Gastroesophageal sphincter (tissue), 4 donors: ENCODE data around the gene IFIT1B. TPM values are rescaled to one million over a fixed set of nuclear protein-coding genes. Genes with fewer than 3 reads are reported as not detected.
"Not testable (repeated sequence)": the region's sequence is repeated elsewhere in the genome, so short reads cannot be mapped to it uniquely, and the experiment has no call there.

ENCODE experiments used
- ATAC-seq: fragments of 150-250 bp; one replicate; pipeline ENCODE4 v1.9.1; 2016; ENCODE audit warnings: mild to moderate bottlenecking, moderate library complexity
- H3K27ac ChIP-seq, 4 donors: fragments of 200-600 bp; sonication (generic) in 3 of 4; 1 replicate in 3 of 4; 2 replicates in 1 of 4; pipeline ENCODE4 v1.5.1; 2016 to 2019
- H3K27me3 ChIP-seq: fragments of 200-600 bp; sonication (generic); one replicate; pipeline ENCODE4 v1.5.1; 2019
- H3K36me3 ChIP-seq, 2 donors: fragments of 200-600 bp; sonication (generic); one replicate each; pipeline ENCODE4 v1.5.1; 2019; ENCODE audit warnings: control low read depth in 1 of 2
- H3K4me1 ChIP-seq, 3 donors: fragments of 200-600 bp; sonication (generic); 1 replicate in 2 of 3; 2 replicates in 1 of 3; pipeline ENCODE4 v1.5.1; 2016 to 2019; ENCODE audit warnings: control low read depth in 2 of 3
- H3K4me3 ChIP-seq, 2 donors: fragments of 200-600 bp; sonication (generic); one replicate each; pipeline ENCODE4 v1.5.1; 2019; ENCODE audit warnings: mild to moderate bottlenecking in 1 of 2, moderate library complexity in 1 of 2
- H3K9me3 ChIP-seq, 3 donors: fragments of 200-600 bp; sonication (generic); one replicate each; pipeline ENCODE4 v1.5.1; 2017 to 2019; ENCODE audit warnings: control low read depth in 2 of 3
- CTCF ChIP-seq, 4 experiments: fragments of 200-600 bp in 2 of 4; fragments of 450-650 bp in 2 of 4; sonication (generic) in 1 of 4; IDR thresholded peaks; one replicate each; pipeline ENCODE4 v1.5.1; 2017 to 2019; ENCODE audit warnings: antibody characterized with exemption in 4 of 4, mild to moderate bottlenecking in 2 of 4, moderate library complexity in 2 of 4
- EP300 ChIP-seq: sonication (generic); formaldehyde crosslinking; IDR thresholded peaks from one replicate; pipeline ENCODE4 v1.6.1; 2017; ENCODE audit warnings: antibody characterized with exemption, mild to moderate bottlenecking
- POLR2A ChIP-seq, 2 donors: fragments of 450-650 bp; IDR thresholded peaks; one replicate each; pipeline ENCODE4 v1.6.1; 2017; ENCODE audit warnings: antibody characterized with exemption in 2 of 2, mild to moderate bottlenecking in 2 of 2, moderate library complexity in 1 of 2
- POLR2AphosphoS5 ChIP-seq: sonication (generic); formaldehyde crosslinking; IDR thresholded peaks from one replicate; pipeline ENCODE4 v1.6.1; 2017; ENCODE audit warnings: antibody characterized with exemption
- WGBS, 2 donors: methylation state at CpG; one replicate each; pipeline ENCODE4 v1.1.5; 2018; ENCODE audit warnings: low coverage in 1 of 2; 5-methylcytosine and 5-hydroxymethylcytosine counted together
- total RNA-seq, 4 donors: library from RNA; depleted of rRNA; stranded (reverse); fragments of >200 nt; gene quantifications; one replicate each; pipeline ENCODE4 v1.1.0, GENCODE V29; 2016

IFIT1B gene
- total RNA-seq, 4 donors from 2014 or later: not detected

DNA sequence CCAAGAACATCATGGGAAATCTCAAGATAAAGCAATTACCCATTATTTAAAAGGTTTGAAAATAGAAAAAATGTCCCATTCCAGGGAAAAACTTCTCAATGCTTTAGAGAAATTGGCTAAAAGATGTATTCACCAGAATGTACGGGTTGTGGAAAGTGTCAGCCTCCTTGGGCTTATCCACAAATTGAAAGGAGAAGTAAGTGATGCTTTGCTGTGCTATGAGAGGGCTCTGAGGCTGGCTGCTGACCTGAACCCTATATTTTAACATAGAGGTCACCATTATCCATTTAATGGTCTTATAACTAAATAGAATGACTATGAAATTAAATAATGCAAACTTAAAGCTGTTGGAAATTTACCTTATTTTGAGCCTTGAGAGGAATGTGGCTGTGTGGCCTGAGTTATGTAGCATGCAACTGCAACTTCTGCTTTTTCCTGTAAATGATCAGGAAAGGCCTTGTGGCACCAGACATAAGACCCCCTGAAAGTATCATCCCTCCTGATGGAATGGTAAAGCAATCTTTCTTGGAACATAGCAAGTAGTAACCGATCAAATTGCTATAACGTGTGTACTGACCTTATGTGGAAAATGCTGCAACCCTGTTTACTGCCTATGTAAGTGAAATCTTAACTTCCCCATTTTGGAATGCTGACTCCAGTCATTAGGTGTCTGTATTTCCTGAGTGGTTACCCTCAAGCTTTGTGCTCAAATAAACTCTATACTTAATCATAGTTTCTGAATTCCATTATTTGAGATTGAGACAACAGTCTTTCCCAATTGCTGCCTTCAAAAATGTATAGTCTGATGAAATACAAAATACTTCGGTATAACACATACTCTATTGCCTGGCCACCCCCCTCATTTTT is 6.9 kb downstream of the IFIT1B start:
- no peaks in the 10 kb centered on the region for H3K27me3 ChIP-seq
- ATAC-seq: peak; percentile 45
- H3K9me3 ChIP-seq: no peaks in the 10 kb centered on the region
- H3K36me3 ChIP-seq: no peaks in the 10 kb centered on the region
- peaks cover 0 to 12% (median 0%) of the 10 kb centered on the region in 3 donors for H3K4me1 ChIP-seq
- no peak overlapping the region for H3K4me3 ChIP-seq
- TF ChIP-seq EP300: no peak
- no peak for TF ChIP-seq POLR2A (IDR thresholded peaks at IDR 0.05)
- TF ChIP-seq CTCF (IDR thresholded peaks at IDR 0.05): no peak
- no peak for TF ChIP-seq POLR2AphosphoS5
- no peak overlapping the region for H3K27ac ChIP-seq
- WGBS, 2 donors: 76 to 93% methylated on average over 4 of the region's 4 CpGs

DNA sequence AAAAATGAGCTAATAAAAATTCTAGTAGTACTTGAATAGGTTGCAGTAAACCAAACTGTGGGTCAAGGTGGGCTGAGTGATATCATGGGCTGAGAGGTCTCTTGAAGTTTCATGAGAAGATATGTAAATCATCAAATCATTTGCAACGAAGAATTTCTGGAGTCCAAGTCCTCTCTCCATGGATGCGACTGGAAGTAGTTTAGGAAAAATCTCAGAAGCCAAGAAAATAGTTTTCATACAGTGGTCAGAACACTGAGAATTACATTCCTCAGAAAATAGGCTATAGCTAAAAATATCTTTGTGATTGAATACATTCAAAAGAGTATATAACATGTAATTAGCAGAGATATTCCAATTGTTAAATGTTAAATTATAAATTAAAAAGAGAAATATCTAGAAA is 10.9 kb downstream of the IFIT1B start:
- peak overlapping the region in 2 of 4 donors; percentile 32 to 81 for H3K27ac ChIP-seq
- 10 to 21% methylated on average over 2 of the region's 2 CpGs for WGBS, 2 donors
- no peak for ATAC-seq
- H3K36me3 ChIP-seq: no peaks in the 10 kb centered on the region
- H3K4me3 ChIP-seq: no peak overlapping the region
- no peaks in the 10 kb centered on the region for H3K27me3 ChIP-seq
- no peak for TF ChIP-seq POLR2A (IDR thresholded peaks at IDR 0.05)
- no peak for TF ChIP-seq EP300
- TF ChIP-seq CTCF (IDR thresholded peaks at IDR 0.05): no peak
- TF ChIP-seq POLR2AphosphoS5: no peak
- no peaks in the 10 kb centered on the region for H3K9me3 ChIP-seq
- H3K4me1 ChIP-seq: peaks cover 10 to 49% (median 13%) of the 10 kb centered on the region in 3 donors

DNA sequence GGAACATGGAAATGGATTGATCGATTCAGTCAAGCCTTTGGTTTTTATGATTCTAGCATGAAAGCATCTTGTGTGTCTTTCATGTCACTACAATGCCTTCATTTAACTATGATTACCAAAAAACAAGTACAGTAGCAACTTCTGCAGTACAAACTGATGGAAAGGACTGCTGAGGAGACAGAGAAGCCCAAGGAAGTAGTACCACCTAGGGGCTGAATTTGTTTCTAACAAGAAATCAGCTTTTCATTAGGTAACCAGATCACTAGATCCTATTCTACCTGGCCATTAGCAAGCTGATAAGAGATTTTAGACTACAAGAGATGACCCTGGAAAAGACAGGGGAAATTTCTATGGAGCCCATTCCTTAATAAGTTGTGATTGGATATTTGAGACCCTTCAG is 11.4 kb downstream of the IFIT1B start:
- ATAC-seq: no peak
- peak overlapping the region in 2 of 4 donors; percentile 35 to 81 for H3K27ac ChIP-seq
- no peaks in the 10 kb centered on the region for H3K9me3 ChIP-seq
- H3K36me3 ChIP-seq: no peaks in the 10 kb centered on the region
- no peak overlapping the region for H3K4me3 ChIP-seq
- TF ChIP-seq CTCF (IDR thresholded peaks at IDR 0.05) (peak; percentile 29 to 62 (median 56)), POLR2AphosphoS5 (no peak)
- peaks cover 10 to 54% (median 17%) of the 10 kb centered on the region in 3 donors for H3K4me1 ChIP-seq
- WGBS, 2 donors: 76 to 80% methylated on average over 1 of the region's 1 CpG
- H3K27me3 ChIP-seq: no peaks in the 10 kb centered on the region

DNA sequence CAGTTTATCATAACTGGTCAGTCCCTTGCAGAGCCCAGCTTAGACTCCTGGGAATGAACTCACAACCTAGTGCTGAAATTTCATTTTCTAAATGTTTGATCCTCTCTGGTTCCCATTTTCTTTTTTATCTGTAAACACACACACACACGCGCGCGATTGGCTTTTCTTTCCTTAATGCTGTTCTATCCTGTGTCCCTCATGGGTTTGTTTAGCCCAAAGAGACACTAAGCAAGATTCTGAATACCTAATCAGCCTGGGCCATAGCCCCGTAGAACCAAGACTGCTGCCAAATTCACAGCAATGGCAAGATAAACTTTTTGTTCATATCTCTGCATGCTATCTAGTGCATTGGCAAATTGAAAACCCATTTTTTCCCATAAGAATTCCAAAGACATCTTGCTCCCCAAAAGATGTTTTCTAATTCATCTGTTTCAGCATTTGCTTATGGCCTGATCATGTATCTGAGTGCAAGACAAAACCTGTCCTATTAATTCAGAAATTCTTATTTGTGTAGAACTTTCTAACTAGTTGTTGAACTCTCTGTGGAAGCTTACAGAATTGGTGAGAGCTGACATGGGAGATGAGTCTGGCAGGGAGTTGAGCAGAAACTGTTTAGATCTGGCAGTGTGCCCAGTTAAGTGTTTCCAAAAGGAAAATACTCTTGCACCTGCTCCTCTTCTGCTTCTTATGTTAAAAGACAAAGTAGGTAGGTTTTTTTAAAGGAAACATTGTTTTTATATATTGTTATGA is 12.8 kb downstream of the IFIT1B start:
- Histone ChIP-seq H3K27ac (peak overlapping the region; percentile 35 to 95 (median 78)), H3K27me3 (no peaks in the 10 kb centered on the region), H3K4me1 (peaks cover 10 to 65% (median 20%) of the 10 kb centered on the region in 3 donors), H3K36me3 (no peaks in the 10 kb centered on the region), H3K4me3 (no peak overlapping the region), H3K9me3 (no peaks in the 10 kb centered on the region)
- TF ChIP-seq POLR2A (IDR thresholded peaks at IDR 0.05): no peak
- no peak for TF ChIP-seq EP300
- TF ChIP-seq CTCF (IDR thresholded peaks at IDR 0.05): no peak
- no peak for TF ChIP-seq POLR2AphosphoS5
- WGBS, 2 donors: 69 to 73% methylated on average over 5 of the region's 5 CpGs
- no peak for ATAC-seq

DNA sequence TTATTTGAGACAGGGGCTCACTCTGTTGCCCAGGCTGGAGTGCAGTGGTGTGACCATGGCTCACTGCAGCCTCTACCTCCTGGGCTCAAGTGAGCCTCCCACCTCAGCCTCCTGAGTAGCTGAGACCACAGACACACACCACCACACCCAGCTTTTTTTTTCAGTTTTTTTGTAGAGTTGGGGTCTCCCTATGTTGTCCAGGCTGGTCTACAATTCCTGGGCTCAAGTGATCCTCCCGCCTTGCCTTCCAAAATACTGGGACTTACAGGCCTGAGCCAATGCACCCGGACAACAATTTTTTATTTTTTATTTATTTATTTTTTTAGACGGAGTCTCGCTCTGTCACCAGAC is 13.3 kb downstream of the IFIT1B start:
- not testable (repeated sequence) for H3K9me3 ChIP-seq, H3K36me3 ChIP-seq, H3K4me3 ChIP-seq, H3K27me3 ChIP-seq, ATAC-seq
- 93 to 95% methylated on average over 3 to 4 of the region's 4 CpGs for WGBS, 2 donors
- Histone ChIP-seq H3K4me1 (peaks cover 10 to 65% (median 20%) of the 10 kb centered on the region in 3 donors), H3K27ac (peak overlapping the region; percentile 35 to 95 (median 78))
